Prostate gland (tissue), 2 donors: ENCODE results near the gene KSR2.

ENCODE experiments used
- POLR2A ChIP-seq: fragments of 450-650 bp; IDR thresholded peaks from one replicate; pipeline ENCODE4 v1.6.1; 2016; ENCODE audit warnings: antibody characterized with exemption, mild to moderate bottlenecking
- POLR2AphosphoS5 ChIP-seq: sonication (generic); formaldehyde crosslinking; IDR thresholded peaks from one replicate; pipeline ENCODE4 v1.6.1; 2017; ENCODE audit warnings: antibody characterized with exemption
- TF ChIP-seq, protein P1 (sequence below), 4 experiments: fragments of 200-600 bp in 2 of 4; fragments of 450-650 bp in 2 of 4; sonication (generic) in 2 of 4; IDR thresholded peaks; 1 replicate in 3 of 4; 2 replicates in 1 of 4; pipeline ENCODE4 v1.5.1; 2016 to 2019; ENCODE audit warnings: antibody characterized with exemption in 4 of 4, mild to moderate bottlenecking in 2 of 4, moderate library complexity in 2 of 4

DNA sequence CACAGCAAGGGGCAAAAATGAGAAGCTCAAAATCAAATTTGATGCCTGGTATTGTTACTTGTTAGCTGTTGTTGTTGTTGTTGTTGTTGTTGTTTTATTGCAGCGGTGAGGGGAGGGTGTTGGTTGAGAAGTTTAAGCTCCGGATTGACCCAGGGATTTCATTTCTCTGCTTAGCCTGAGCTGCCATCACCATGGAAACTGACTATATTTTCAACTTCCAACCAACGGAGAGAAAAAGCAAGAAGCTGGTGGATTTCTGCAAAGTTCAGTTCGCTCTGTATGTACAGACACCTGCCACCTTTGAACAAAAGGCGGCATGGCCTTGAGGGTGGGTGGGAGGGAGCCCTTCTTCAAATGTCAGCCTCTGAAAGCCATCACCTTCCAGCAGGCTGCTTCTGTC is 412.9 kb downstream of the KSR2 start:
- TF ChIP-seq, protein P1, sequence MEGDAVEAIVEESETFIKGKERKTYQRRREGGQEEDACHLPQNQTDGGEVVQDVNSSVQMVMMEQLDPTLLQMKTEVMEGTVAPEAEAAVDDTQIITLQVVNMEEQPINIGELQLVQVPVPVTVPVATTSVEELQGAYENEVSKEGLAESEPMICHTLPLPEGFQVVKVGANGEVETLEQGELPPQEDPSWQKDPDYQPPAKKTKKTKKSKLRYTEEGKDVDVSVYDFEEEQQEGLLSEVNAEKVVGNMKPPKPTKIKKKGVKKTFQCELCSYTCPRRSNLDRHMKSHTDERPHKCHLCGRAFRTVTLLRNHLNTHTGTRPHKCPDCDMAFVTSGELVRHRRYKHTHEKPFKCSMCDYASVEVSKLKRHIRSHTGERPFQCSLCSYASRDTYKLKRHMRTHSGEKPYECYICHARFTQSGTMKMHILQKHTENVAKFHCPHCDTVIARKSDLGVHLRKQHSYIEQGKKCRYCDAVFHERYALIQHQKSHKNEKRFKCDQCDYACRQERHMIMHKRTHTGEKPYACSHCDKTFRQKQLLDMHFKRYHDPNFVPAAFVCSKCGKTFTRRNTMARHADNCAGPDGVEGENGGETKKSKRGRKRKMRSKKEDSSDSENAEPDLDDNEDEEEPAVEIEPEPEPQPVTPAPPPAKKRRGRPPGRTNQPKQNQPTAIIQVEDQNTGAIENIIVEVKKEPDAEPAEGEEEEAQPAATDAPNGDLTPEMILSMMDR (IDR thresholded peaks at IDR 0.05) = no peak
- TF ChIP-seq POLR2A (no peak), POLR2AphosphoS5 (no peak)
